ENCODE measurements around the gene RAD51B. TPM values are rescaled to one million over a fixed set of nuclear protein-coding genes. Genes with fewer than 3 reads are reported as not detected.

Gene RAD51B
- total and polyA plus RNA-seq, 2 of the 13 experiments (the other 11 are each of a cell fraction or from before 2014, with no cell fraction given), result 7.0 to 9.5 TPM

- Histone ChIP-seq H3K9me3 (ENCODE audit: low read length) (no peaks in the 10 kb centered on the region), H3K27ac (ENCODE audit: extremely low read length, insufficient read depth, low read length) (no peak overlapping the region), H3K36me3 (replicated peaks in 1 of 2; ENCODE audit: control insufficient read depth in 1 of 2, insufficient read depth in 2 of 2, low read length in 2 of 2) (no peaks in the 10 kb centered on the region), H3K4me1 (ENCODE audit: insufficient read depth, low read length) (peaks cover 59% of the 10 kb centered on the region), H4K20me1 (ENCODE audit: insufficient read depth, low read length) (no peaks in the 10 kb centered on the region), H3K9ac (ENCODE audit: insufficient read depth, low read depth, low read length) (no peak overlapping the region), H2AFZ (ENCODE audit: low read length) (no peak overlapping the region), H3K4me3 (replicated peaks in 1 of 3; ENCODE audit: insufficient read depth in 1 of 3, low read depth in 2 of 3, low read length in 3 of 3) (no peak overlapping the region), H3K4me2 (ENCODE audit: low read depth, low read length) (no peak overlapping the region), H3K79me2 (ENCODE audit: insufficient read depth, low read length) (no peaks in the 10 kb centered on the region), H3K27me3 (ENCODE audit: control insufficient read depth in 1 of 2, insufficient read depth in 2 of 2, low read length in 2 of 2) (no peaks in the 10 kb centered on the region)
- in situ Hi-C loops (cut with HindIII; ENCODE audit: extremely low pct_ligation_motif_present, low pct_unique_long_range_greater_than_20kb) (no loop called here), intact Hi-C loops (cut with micrococcal nuclease; ENCODE audit: unreplicated experiment) (no loop called here)
- no TSS peak for BruUV-seq (replicated peaks)
- FAIRE-seq (no peak), ATAC-seq (no peak), DNase-seq (ENCODE audit: low spot score) (no peak)
- ChIA-PET POLR2A (no interaction called here), CTCF (ENCODE audit: low intra/inter-chr PET ratio, low total read pairs) (no interaction called here)
- WGBS (ENCODE audit: low lambda C conversion rate), result 94% methylated on average over 10 of the region's 11 CpGs
- 0 out of 2 replicates have a peak, but pooled peaks have one; percentile 48 for TF ChIP-seq ZBTB34 (CRISPR knock-in tag; IDR thresholded peaks at IDR 0.05)
- TF ChIP-seq ZNF687 (CRISPR knock-in tag; IDR thresholded peaks at IDR 0.05), result peak; percentile 18; the same call in 1 of the 2 replicates
- no peak for TF ChIP-seq ZNF335 (CRISPR knock-in tag; IDR thresholded peaks at IDR 0.05)
- TF ChIP-seq SRSF1 (optimal IDR thresholded peaks at IDR 0.05; ENCODE audit: low read depth, low read length), result no peak
Measured at GRCh38 chr14:68283378-68284123, 464.0 kb downstream of the RAD51B start.

All from HepG2 (cell line).